Gastroesophageal sphincter (tissue), 3 donors: Measurements from ENCODE around the gene SNX11.

Experiments used
- EP300 ChIP-seq: sonication (generic); formaldehyde crosslinking; IDR thresholded peaks from one replicate; pipeline ENCODE4 v1.6.1; 2017; ENCODE audit warnings: antibody characterized with exemption, mild to moderate bottlenecking
- POLR2A ChIP-seq, 2 donors: fragments of 450-650 bp; IDR thresholded peaks; one replicate each; pipeline ENCODE4 v1.6.1; 2017; ENCODE audit warnings: antibody characterized with exemption in 2 of 2, mild to moderate bottlenecking in 2 of 2, moderate library complexity in 1 of 2
- POLR2AphosphoS5 ChIP-seq: sonication (generic); formaldehyde crosslinking; IDR thresholded peaks from one replicate; pipeline ENCODE4 v1.6.1; 2017; ENCODE audit warnings: antibody characterized with exemption
- TF ChIP-seq, protein P1 (sequence below), 4 experiments: fragments of 200-600 bp in 2 of 4; fragments of 450-650 bp in 2 of 4; sonication (generic) in 1 of 4; IDR thresholded peaks; one replicate each; pipeline ENCODE4 v1.5.1; 2017 to 2019; ENCODE audit warnings: antibody characterized with exemption in 4 of 4, mild to moderate bottlenecking in 2 of 4, moderate library complexity in 2 of 4

DNA sequence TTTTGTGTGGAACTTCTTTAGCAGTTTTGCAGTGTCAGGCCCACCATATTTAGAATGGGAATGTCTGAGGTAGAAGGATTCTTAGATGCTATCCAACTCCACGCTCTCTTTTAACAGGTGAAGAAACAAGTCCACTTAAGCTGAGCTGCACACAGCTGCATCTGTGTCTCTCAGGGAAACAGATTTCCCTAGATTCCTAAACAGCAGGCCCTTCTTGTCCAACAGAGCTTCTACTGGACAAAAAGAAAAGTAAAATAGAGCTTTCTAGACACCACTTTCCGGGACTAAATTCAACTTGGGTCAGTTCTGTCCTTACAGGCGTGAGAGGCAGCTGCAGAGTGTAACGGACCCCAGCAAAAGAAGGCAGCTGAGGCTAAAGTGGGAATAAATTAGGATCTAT is 51.7 kb downstream of the SNX11 start:
- TF ChIP-seq, protein P1, sequence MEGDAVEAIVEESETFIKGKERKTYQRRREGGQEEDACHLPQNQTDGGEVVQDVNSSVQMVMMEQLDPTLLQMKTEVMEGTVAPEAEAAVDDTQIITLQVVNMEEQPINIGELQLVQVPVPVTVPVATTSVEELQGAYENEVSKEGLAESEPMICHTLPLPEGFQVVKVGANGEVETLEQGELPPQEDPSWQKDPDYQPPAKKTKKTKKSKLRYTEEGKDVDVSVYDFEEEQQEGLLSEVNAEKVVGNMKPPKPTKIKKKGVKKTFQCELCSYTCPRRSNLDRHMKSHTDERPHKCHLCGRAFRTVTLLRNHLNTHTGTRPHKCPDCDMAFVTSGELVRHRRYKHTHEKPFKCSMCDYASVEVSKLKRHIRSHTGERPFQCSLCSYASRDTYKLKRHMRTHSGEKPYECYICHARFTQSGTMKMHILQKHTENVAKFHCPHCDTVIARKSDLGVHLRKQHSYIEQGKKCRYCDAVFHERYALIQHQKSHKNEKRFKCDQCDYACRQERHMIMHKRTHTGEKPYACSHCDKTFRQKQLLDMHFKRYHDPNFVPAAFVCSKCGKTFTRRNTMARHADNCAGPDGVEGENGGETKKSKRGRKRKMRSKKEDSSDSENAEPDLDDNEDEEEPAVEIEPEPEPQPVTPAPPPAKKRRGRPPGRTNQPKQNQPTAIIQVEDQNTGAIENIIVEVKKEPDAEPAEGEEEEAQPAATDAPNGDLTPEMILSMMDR (IDR thresholded peaks at IDR 0.05): no peak
- TF ChIP-seq POLR2A (IDR thresholded peaks at IDR 0.05) (no peak), POLR2AphosphoS5 (no peak), EP300 (no peak)
